H1 (cell line): Measurements from ENCODE around the gene PEX13. TPM values are rescaled to one million over a fixed set of nuclear protein-coding genes. Genes with fewer than 3 reads are reported as not detected.

Source experiments
- BRCA1 ChIP-seq: IDR thresholded peaks from 2 replicates; pipeline ENCODE4 v1.6.1; 2012; ENCODE audit warnings: low read depth, low read length, improper control_type of control experiment
- CBX8 ChIP-seq: fragments of 300-800, 300-1000 bp; sonication (generic); IDR thresholded peaks from 2 replicates; pipeline ENCODE4 v1.7.1; 2016; ENCODE audit warnings: low read depth, low read length, borderline replicate concordance
- CREB1 ChIP-seq: IDR thresholded peaks from 2 replicates; pipeline ENCODE4 v1.6.1; 2012; ENCODE audit warnings: inconsistent platforms
- E2F6 ChIP-seq: IDR thresholded peaks from 2 replicates; pipeline ENCODE4 v1.6.1; 2012; ENCODE audit warnings: inconsistent platforms
- EP300 ChIP-seq, 2 experiments: IDR thresholded peaks; 1 replicate in 1 of 2; 2 replicates in 1 of 2; pipeline ENCODE4 v1.6.1; 2011 to 2012; ENCODE audit warnings: low read depth in 2 of 2, low read length in 2 of 2, mild to moderate bottlenecking in 2 of 2, borderline replicate concordance in 1 of 2, inconsistent platforms in 1 of 2, moderate library complexity in 1 of 2
- FOSL1 ChIP-seq: IDR thresholded peaks from 2 replicates; pipeline ENCODE4 v1.6.1; 2011; ENCODE audit warnings: mild to moderate bottlenecking, low read depth, low read length, moderate library complexity; ENCODE audit not compliant: insufficient read depth
- JUN ChIP-seq: IDR thresholded peaks from 2 replicates; pipeline ENCODE4 v1.6.1; 2011; ENCODE audit warnings: low read depth, mild to moderate bottlenecking, improper control_type of control experiment, low read length
- JUND ChIP-seq: IDR thresholded peaks from 2 replicates; pipeline ENCODE4 v1.6.1; 2011; ENCODE audit warnings: mild to moderate bottlenecking, improper control_type of control experiment, low read length
- PHF8 ChIP-seq: fragments of 200-600 bp; sonication (generic); conservative IDR thresholded peaks from 2 replicates; pipeline ENCODE4 v1.7.1; 2012; ENCODE audit warnings: low read depth, mild to moderate bottlenecking, inconsistent platforms, low read length, moderate library complexity
- POLR2A ChIP-seq, 2 experiments: IDR thresholded peaks; 1 replicate in 1 of 2; 2 replicates in 1 of 2; pipeline ENCODE4 v1.6.1; 2011; ENCODE audit warnings: low read depth in 2 of 2, low read length in 2 of 2, mild to moderate bottlenecking in 2 of 2; ENCODE audit errors: control extremely low read depth in 1 of 2
- POU5F1 ChIP-seq: IDR thresholded peaks from 2 replicates; pipeline ENCODE4 v1.6.1; 2011; ENCODE audit warnings: low read depth, mild to moderate bottlenecking, low read length, moderate library complexity
- RXRA ChIP-seq: IDR thresholded peaks from 2 replicates; pipeline ENCODE4 v1.6.1; 2011; ENCODE audit warnings: low read depth, mild to moderate bottlenecking, low read length, moderate library complexity; ENCODE audit not compliant: insufficient read depth
- SIN3A ChIP-seq, 2 experiments: IDR thresholded peaks in 1 of 2; conservative IDR thresholded peaks in 1 of 2; 2 replicates each; pipeline ENCODE4 v1.6.1; 2011 to 2012; ENCODE audit warnings: low read length in 2 of 2, improper control_type of control experiment in 1 of 2, low read depth in 1 of 2, mild to moderate bottlenecking in 1 of 2
- SP1 ChIP-seq: IDR thresholded peaks from 2 replicates; pipeline ENCODE4 v1.6.1; 2011; ENCODE audit warnings: low read depth, low read length
- SP2 ChIP-seq: IDR thresholded peaks from 2 replicates; pipeline ENCODE4 v1.6.1; 2012; ENCODE audit warnings: mild to moderate bottlenecking, low read length, inconsistent platforms
- TAF1 ChIP-seq: IDR thresholded peaks from 2 replicates; pipeline ENCODE4 v1.6.1; 2011; ENCODE audit warnings: mild to moderate bottlenecking, low read depth, low read length
- TAF7 ChIP-seq: optimal IDR thresholded peaks from 2 replicates; pipeline ENCODE3; 2011; ENCODE audit warnings: low read depth, mild to moderate bottlenecking, inconsistent platforms, low read length, moderate library complexity, borderline replicate concordance
- TBP ChIP-seq: IDR thresholded peaks from 2 replicates; pipeline ENCODE4 v1.6.1; 2011; ENCODE audit warnings: low read depth, low read length, improper control_type of control experiment
- polyA plus RNA-seq, 7 experiments: library from polyadenylated mRNA; depleted of rRNA in 3 of 7; stranded (reverse) in 5 of 7; unstranded in 2 of 7; fragments of >200 nt in 5 of 7; fragments of 200-250 nt in 2 of 7; gene quantifications; 1 replicate in 5 of 7; 2 replicates in 1 of 7; 4 replicates in 1 of 7; pipeline versions ENCODE4 v1.2.1 to v1.2.3, GENCODE V29; 2011 to 2013; ENCODE audit warnings: missing spikeins in 2 of 7, mixed read lengths in 2 of 7
- total RNA-seq: library from RNA; stranded (reverse); fragmentation: NEBNext Ultra II Directional; extraction: Animal tissue kit (Norgen Biotek cat#: 25700); gene quantifications from 2 replicates; pipeline ENCODE4 v1.2.1, GENCODE V29; 2021

PEX13 gene
- total and polyA plus RNA-seq, 2 of the 8 experiments (the other 6 are each of a cell fraction or from before 2014, with no cell fraction given) = 16.8 to 22.3 TPM

- TF ChIP-seq POU5F1 (no peak), JUN (no peak), TAF1 (0 out of 2 replicates have a peak, but pooled peaks have one; percentile 47), RXRA (no peak), E2F6 (0 out of 2 replicates have a peak, but pooled peaks have one; percentile 44), BRCA1 (no peak), JUND (no peak), FOSL1 (no peak), SP2 (no peak), TBP (peak; percentile 9; the same call in 1 of the 2 replicates), PHF8 (peak; percentile 77), CBX8 (no peak), TAF7 (no peak), EP300 (IDR thresholded peaks at IDR 0.05; ENCODE audit: borderline replicate concordance in 1 of 2, low read depth in 2 of 2, low read length in 2 of 2) (0 out of 3 replicates have a peak, but pooled peaks of 1 of the 2 experiments have one; percentile 2), POLR2A (IDR thresholded peaks at IDR 0.05; ENCODE audit: control extremely low read depth in 1 of 2, low read depth in 2 of 2, low read length in 2 of 2) (peak in 1 of 2 experiments; percentile 62; a peak in 2 of 3 replicates), CREB1 (0 out of 2 replicates have a peak, but pooled peaks have one; percentile 9), SP1 (no peak; the same call in 1 of the 2 replicates), SIN3A (conservative IDR thresholded peaks at IDR 0.05 in 1 of 2, IDR thresholded peaks at IDR 0.05 in 1 of 2; ENCODE audit: low read depth in 1 of 2, low read length in 2 of 2) (peak in 1 of 2 experiments; percentile 20; a peak in 1 of 4 replicates)
These were observed 48.5 kb downstream of the PEX13 start, which contains the start of gene SANBR (continued) for GRCh38 chr2:61065714-61066709.
